ENCODE results near the gene RGS7.

- no peak for TF ChIP-seq CTCF (IDR thresholded peaks at IDR 0.05; ENCODE audit: low read depth, low read length)
- TF ChIP-seq MYC (IDR thresholded peaks at IDR 0.05; ENCODE audit: low read depth, low read length) = no peak
- TF ChIP-seq POLR2A (IDR thresholded peaks at IDR 0.05; ENCODE audit: extremely low read depth, insufficient read length) = no peak
These were observed 383.1 kb downstream of the RGS7 start for GRCh38 chr1:240973875-240974274.
